Measurements from ENCODE around the gene MMP7. TPM values are rescaled to one million over a fixed set of nuclear protein-coding genes. Genes with fewer than 3 reads are reported as not detected.

MMP7 gene
- total RNA-seq, 1 experiment from 2014 or later = 0.34 TPM

GRCh38 chr11:102546923-102547471 lies 16.4 kb upstream of the MMP7 start:
- no TSS peak for BruUV-seq (replicated peaks)
- peaks cover 3% of the 10 kb centered on the region for H3K4me1 ChIP-seq (ENCODE audit: insufficient read depth, low read length, poor library complexity, severe bottlenecking)
- no peak for DNase-seq (ENCODE audit: low spot score)
- no peaks in the 10 kb centered on the region for H3K27me3 ChIP-seq (replicated peaks; ENCODE audit: insufficient read depth, low read depth, low read length, poor library complexity)
- ChIA-PET CTCF (no interaction called here), POLR2A (ENCODE audit: low non-redundant PET) (no interaction called here)
- no peaks in the 10 kb centered on the region for H3K36me3 ChIP-seq (ENCODE audit: insufficient read depth, low read length, poor library complexity, severe bottlenecking)
- H3K27ac ChIP-seq (ENCODE audit: low read depth, low read length, poor library complexity, severe bottlenecking) = no peak overlapping the region
- intact Hi-C loops (cut with micrococcal nuclease; ENCODE audit: unreplicated experiment) = no loop called here
- H3K4me3 ChIP-seq (ENCODE audit: low read depth, low read length, poor library complexity, severe bottlenecking) = no peak overlapping the region
- H3K9me3 ChIP-seq (ENCODE audit: low read depth, low read length, poor library complexity, severe bottlenecking) = no peaks in the 10 kb centered on the region
- TF ChIP-seq CTCF (conservative IDR thresholded peaks at IDR 0.05; ENCODE audit: low read depth, low read length) (no peak), EZH2 (IDR thresholded peaks at IDR 0.05; ENCODE audit: borderline replicate concordance, low read depth, low read length, poor library complexity, severe bottlenecking) (no peak)

- H3K27ac ChIP-seq (ENCODE audit: low read depth, low read length, poor library complexity, severe bottlenecking) = no peak overlapping the region
- POLR2A ChIA-PET (ENCODE audit: low non-redundant PET) = interaction anchor here (0.6 kb wide), 1 partner anchor 237 kb away, joined by 6 read pairs; no protein-coding TSS in a partner anchor
- no peak for DNase-seq (ENCODE audit: low spot score)
- H3K4me1 ChIP-seq (ENCODE audit: insufficient read depth, low read length, poor library complexity, severe bottlenecking) = peaks cover 2% of the 10 kb centered on the region
- no peaks in the 10 kb centered on the region for H3K27me3 ChIP-seq (replicated peaks; ENCODE audit: insufficient read depth, low read depth, low read length, poor library complexity)
- TF ChIP-seq EZH2 (IDR thresholded peaks at IDR 0.05; ENCODE audit: borderline replicate concordance, low read depth, low read length, poor library complexity, severe bottlenecking) (no peak), CTCF (conservative IDR thresholded peaks at IDR 0.05; ENCODE audit: low read depth, low read length) (no peak)
- CTCF ChIA-PET = no interaction called here
- no peaks in the 10 kb centered on the region for H3K36me3 ChIP-seq (ENCODE audit: insufficient read depth, low read length, poor library complexity, severe bottlenecking)
- intact Hi-C loops (cut with micrococcal nuclease; ENCODE audit: unreplicated experiment) = no loop called here
- no peak overlapping the region for H3K4me3 ChIP-seq (ENCODE audit: low read depth, low read length, poor library complexity, severe bottlenecking)
- BruUV-seq (replicated peaks) = no TSS peak
- no peaks in the 10 kb centered on the region for H3K9me3 ChIP-seq (ENCODE audit: low read depth, low read length, poor library complexity, severe bottlenecking)
Observed at GRCh38 chr11:102546427-102546826, 15.9 kb upstream of the MMP7 start.

GRCh38 chr11:102545701-102546100 lies 15.2 kb upstream of the MMP7 start:
- no TSS peak for BruUV-seq (replicated peaks)
- no peaks in the 10 kb centered on the region for H3K27me3 ChIP-seq (replicated peaks; ENCODE audit: insufficient read depth, low read depth, low read length, poor library complexity)
- no peak overlapping the region for H3K27ac ChIP-seq (ENCODE audit: low read depth, low read length, poor library complexity, severe bottlenecking)
- H3K36me3 ChIP-seq (ENCODE audit: insufficient read depth, low read length, poor library complexity, severe bottlenecking) = no peaks in the 10 kb centered on the region
- CTCF ChIA-PET = no interaction called here
- no peaks in the 10 kb centered on the region for H3K4me1 ChIP-seq (ENCODE audit: insufficient read depth, low read length, poor library complexity, severe bottlenecking)
- TF ChIP-seq CTCF (conservative IDR thresholded peaks at IDR 0.05; ENCODE audit: low read depth, low read length) = no peak
- no peak for TF ChIP-seq EZH2 (IDR thresholded peaks at IDR 0.05; ENCODE audit: borderline replicate concordance, low read depth, low read length, poor library complexity, severe bottlenecking)
- H3K4me3 ChIP-seq (ENCODE audit: low read depth, low read length, poor library complexity, severe bottlenecking) = no peak overlapping the region
- intact Hi-C loops (cut with micrococcal nuclease; ENCODE audit: unreplicated experiment) = no loop called here
- DNase-seq (ENCODE audit: low spot score) = no peak
- no peaks in the 10 kb centered on the region for H3K9me3 ChIP-seq (ENCODE audit: low read depth, low read length, poor library complexity, severe bottlenecking)
- POLR2A ChIA-PET (ENCODE audit: low non-redundant PET) = no interaction called here

All from A673 (cell line).